Activated T-helper 1 cell treated with anti-CD3 and anti-CD28 coated beads, Interleukin-12 subunit alpha, Interleukin-12 subunit beta, Interleukin-2, Interleukin-4 antibody, amounts not matched to agents 30 ng/mL and 10 ng/mL and 1 ng/mL, durations not matched to agents 14 hours and 24 hours and 36 hours (primary cell): Measurements from ENCODE around the gene PRKCA. TPM values are rescaled to one million over a fixed set of nuclear protein-coding genes. Genes with fewer than 3 reads are reported as not detected.

Source experiments
- DNase-seq: peaks from one replicate; pipeline ENCODE4 v3.0.0; 2021; ENCODE audit warnings: low spot score
- H3K27ac Mint-ChIP-seq: one replicate; pipeline ENCODE4 v1.8.0; 2021; ENCODE audit warnings: mild to moderate bottlenecking, mixed read lengths
- H3K27me3 Mint-ChIP-seq: one replicate; pipeline ENCODE4 v1.8.0; 2022; ENCODE audit warnings: mild to moderate bottlenecking, moderate library complexity, mixed read lengths; ENCODE audit not compliant: insufficient read depth
- H3K36me3 Mint-ChIP-seq: one replicate; pipeline ENCODE4 v1.8.0; 2021; ENCODE audit warnings: low read depth, mixed read lengths
- H3K4me1 Mint-ChIP-seq: one replicate; pipeline ENCODE4 v1.8.0; 2021; ENCODE audit warnings: low read depth, mixed read lengths
- H3K4me3 Mint-ChIP-seq: one replicate; pipeline ENCODE4 v1.8.0; 2021; ENCODE audit warnings: mild to moderate bottlenecking, moderate library complexity, mixed read lengths
- H3K9me3 Mint-ChIP-seq: one replicate; pipeline ENCODE4 v1.8.0; 2021; ENCODE audit warnings: mixed read lengths
- intact Hi-C: fragments of 100-400 bp; cut with micrococcal nuclease; formaldehyde crosslinking; loops from one replicate; pipeline ENCODE4 v1.15.1; 2024
- total RNA-seq: library from RNA; stranded (reverse); gene quantifications from 2 replicates; pipeline ENCODE4 v1.2.3, GENCODE V29; 2022

The PRKCA gene
- total RNA-seq, 1 donor from 2014 or later: 157 TPM

DNA sequence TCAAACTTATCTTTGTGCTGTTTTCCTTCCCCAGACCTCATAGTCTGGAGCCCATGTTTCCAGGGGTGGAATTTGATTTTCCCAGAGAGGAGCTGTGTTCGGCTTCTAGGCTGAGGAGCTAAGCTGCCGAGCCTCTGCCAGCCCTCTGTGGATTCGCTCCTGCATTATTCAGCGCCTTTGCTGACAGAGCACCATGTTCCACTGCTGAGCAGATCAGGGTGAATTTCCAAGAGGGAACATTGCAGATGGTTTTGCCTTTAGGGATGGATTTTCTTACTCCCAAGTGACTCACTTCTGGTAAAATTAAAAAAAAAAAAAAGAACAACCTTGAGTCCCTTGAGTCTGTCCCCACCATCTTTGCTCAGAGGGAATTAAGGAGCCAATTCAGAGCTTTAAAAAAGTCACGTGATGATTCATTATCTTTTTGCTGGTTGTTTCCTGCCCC lies 229.5 kb downstream of the PRKCA start:
- DNase-seq: no peak
- no peaks in the 10 kb centered on the region for H3K27me3 Mint-ChIP-seq
- H3K9me3 Mint-ChIP-seq: no peaks in the 10 kb centered on the region
- H3K4me3 Mint-ChIP-seq: no peak overlapping the region
- H3K4me1 Mint-ChIP-seq: peaks cover 55% of the 10 kb centered on the region
- intact Hi-C loops: no loop called here
- H3K27ac Mint-ChIP-seq: no peak overlapping the region
- peaks cover 21% of the 10 kb centered on the region for H3K36me3 Mint-ChIP-seq

DNA sequence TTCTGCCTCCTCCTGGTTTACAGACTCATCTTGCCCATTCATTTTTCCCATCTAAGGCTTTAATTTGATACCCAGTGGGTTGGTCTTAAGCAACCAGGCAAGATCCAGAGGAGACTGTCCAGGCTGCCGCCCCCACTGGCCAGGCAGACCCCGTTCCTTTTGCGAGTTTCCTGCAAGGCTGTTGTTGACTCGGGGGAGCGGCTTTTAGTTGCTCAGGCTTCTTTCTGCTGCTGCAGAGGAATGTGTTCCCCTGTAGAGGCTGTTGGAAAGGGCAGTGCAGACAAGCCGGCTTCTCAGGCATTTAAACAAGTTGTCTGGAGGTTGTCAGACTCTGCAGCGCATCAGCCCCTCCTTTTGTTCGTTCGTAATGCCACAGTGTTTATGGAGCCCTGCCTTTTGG lies 231.2 kb downstream of the PRKCA start:
- Mint-ChIP-seq H3K36me3 (peaks cover 16% of the 10 kb centered on the region), H3K9me3 (no peaks in the 10 kb centered on the region), H3K4me1 (peaks cover 57% of the 10 kb centered on the region), H3K27ac (no peak overlapping the region), H3K27me3 (no peaks in the 10 kb centered on the region), H3K4me3 (no peak overlapping the region)
- DNase-seq: no peak
- intact Hi-C loops: no loop called here

- Mint-ChIP-seq H3K27ac (no peak overlapping the region), H3K4me3 (no peak overlapping the region), H3K36me3 (peaks cover 16% of the 10 kb centered on the region), H3K27me3 (no peaks in the 10 kb centered on the region), H3K4me1 (peaks cover 58% of the 10 kb centered on the region), H3K9me3 (no peaks in the 10 kb centered on the region)
- no peak for DNase-seq
- intact Hi-C loops: no loop called here
Measured at GRCh38 chr17:66533986-66534385, 231.6 kb downstream of the PRKCA start.

DNA sequence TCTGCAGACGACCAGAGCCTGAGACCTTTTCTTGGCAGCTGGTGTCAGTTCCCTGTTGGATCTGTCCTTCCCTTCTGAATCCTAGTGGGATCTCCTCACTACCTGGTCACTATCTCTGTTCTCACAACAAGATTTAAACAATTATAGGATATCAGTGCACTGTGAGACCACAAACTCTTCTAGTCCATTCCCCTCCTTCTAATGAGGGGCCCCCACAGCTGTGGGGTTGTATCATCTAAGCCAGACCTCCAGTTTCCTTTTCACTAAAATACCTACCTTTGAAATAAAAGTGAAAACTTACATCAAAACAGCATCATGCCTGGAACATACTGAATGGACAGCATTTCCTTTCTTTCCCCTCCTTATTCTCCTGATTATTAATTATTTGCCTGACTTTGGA lies 233.2 kb downstream of the PRKCA start:
- Mint-ChIP-seq H3K27me3 (no peaks in the 10 kb centered on the region), H3K36me3 (peaks cover 14% of the 10 kb centered on the region), H3K4me1 (peaks cover 53% of the 10 kb centered on the region), H3K9me3 (no peaks in the 10 kb centered on the region), H3K4me3 (no peak overlapping the region), H3K27ac (no peak overlapping the region)
- DNase-seq: no peak
- intact Hi-C loops: no loop called here

DNA sequence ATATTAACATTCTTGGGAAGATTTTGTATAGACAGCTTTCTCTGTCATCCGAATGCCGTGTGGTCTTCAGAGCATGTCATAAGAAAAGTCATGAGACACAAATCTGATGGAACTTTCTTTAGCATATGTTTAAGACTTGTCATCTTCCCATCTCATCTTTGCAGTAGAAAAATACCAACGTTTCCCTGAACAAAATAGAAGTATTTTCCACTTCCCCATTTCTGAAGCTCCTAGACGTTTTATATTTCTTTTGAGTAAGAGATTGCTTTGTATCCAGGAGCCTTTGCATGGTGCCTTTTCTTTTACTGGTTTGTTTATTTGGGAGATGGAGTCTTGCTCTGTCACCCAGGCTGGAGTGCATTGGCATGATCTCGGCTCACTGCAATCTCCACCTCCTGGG lies 235.1 kb downstream of the PRKCA start:
- H3K27me3 Mint-ChIP-seq: no peaks in the 10 kb centered on the region
- H3K27ac Mint-ChIP-seq: no peak overlapping the region
- intact Hi-C loops: no loop called here
- no peaks in the 10 kb centered on the region for H3K9me3 Mint-ChIP-seq
- no peak for DNase-seq
- peaks cover 59% of the 10 kb centered on the region for H3K4me1 Mint-ChIP-seq
- no peak overlapping the region for H3K4me3 Mint-ChIP-seq
- H3K36me3 Mint-ChIP-seq: peaks cover 16% of the 10 kb centered on the region

DNA sequence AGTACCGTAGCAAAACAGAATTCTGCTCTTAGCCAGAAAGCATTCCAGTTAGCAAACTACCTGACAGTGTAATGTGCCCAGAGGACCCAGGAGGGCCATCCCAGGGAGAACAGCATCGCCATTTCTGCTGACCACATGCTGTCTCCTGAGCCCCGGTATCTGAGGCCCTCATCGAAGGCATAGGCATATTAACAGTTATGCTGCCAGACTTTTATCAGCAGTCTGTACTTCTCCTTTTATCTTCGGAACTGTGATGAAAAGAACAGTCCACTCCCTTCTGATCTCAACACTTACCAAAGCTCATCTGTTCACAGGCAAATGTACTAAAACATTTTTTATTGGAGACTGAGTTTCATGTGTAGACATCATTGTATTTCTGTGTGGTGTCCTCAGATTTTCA lies 236.4 kb downstream of the PRKCA start:
- no peaks in the 10 kb centered on the region for H3K27me3 Mint-ChIP-seq
- H3K36me3 Mint-ChIP-seq: peaks cover 12% of the 10 kb centered on the region
- intact Hi-C loops: no loop called here
- H3K27ac Mint-ChIP-seq: peak overlapping the region; percentile 48
- H3K4me3 Mint-ChIP-seq: no peak overlapping the region
- peaks cover 68% of the 10 kb centered on the region for H3K4me1 Mint-ChIP-seq
- no peak for DNase-seq
- H3K9me3 Mint-ChIP-seq: no peaks in the 10 kb centered on the region

- DNase-seq: no peak
- intact Hi-C loops: loop anchor here (10.0 kb wide), 1 partner anchor 45 kb away; no protein-coding TSS in a partner anchor
- H3K27ac Mint-ChIP-seq: peak overlapping the region; percentile 44
- no peaks in the 10 kb centered on the region for H3K27me3 Mint-ChIP-seq
- peaks cover 12% of the 10 kb centered on the region for H3K36me3 Mint-ChIP-seq
- peaks cover 55% of the 10 kb centered on the region for H3K4me1 Mint-ChIP-seq
- H3K4me3 Mint-ChIP-seq: no peak overlapping the region
- H3K9me3 Mint-ChIP-seq: no peaks in the 10 kb centered on the region
Measured at GRCh38 chr17:66540131-66540781, 237.8 kb downstream of the PRKCA start.

- H3K4me1 Mint-ChIP-seq: peaks cover 54% of the 10 kb centered on the region
Measured at GRCh38 chr17:66541461-66542128, 239.2 kb downstream of the PRKCA start.

GRCh38 chr17:66542129-66542966 lies 239.9 kb downstream of the PRKCA start:
- Mint-ChIP-seq H3K4me1 (peaks cover 62% of the 10 kb centered on the region), H3K9me3 (peaks cover 8% of the 10 kb centered on the region), H3K27ac (peak overlapping the region; percentile 83), H3K27me3 (no peaks in the 10 kb centered on the region), H3K36me3 (peaks cover 19% of the 10 kb centered on the region), H3K4me3 (peak overlapping the region; percentile 4)
- no peak for DNase-seq
- intact Hi-C loops: loop anchor here (1.0 to 10.0 kb wide), 3 partner anchors 18 to 48 kb away; no protein-coding TSS in a partner anchor

More at GRCh38 chr17:66541461-66542128, 239.2 kb downstream of the PRKCA start:
- peaks cover 12% of the 10 kb centered on the region for H3K36me3 Mint-ChIP-seq
- no peak overlapping the region for H3K4me3 Mint-ChIP-seq
- DNase-seq: no peak
- peak overlapping the region; percentile 83 for H3K27ac Mint-ChIP-seq
- H3K9me3 Mint-ChIP-seq: peaks cover 2% of the 10 kb centered on the region
- no peaks in the 10 kb centered on the region for H3K27me3 Mint-ChIP-seq
- intact Hi-C loops: loop anchor here (1.0 to 10.0 kb wide), 3 partner anchors 17 to 47 kb away; no protein-coding TSS in a partner anchor

DNA sequence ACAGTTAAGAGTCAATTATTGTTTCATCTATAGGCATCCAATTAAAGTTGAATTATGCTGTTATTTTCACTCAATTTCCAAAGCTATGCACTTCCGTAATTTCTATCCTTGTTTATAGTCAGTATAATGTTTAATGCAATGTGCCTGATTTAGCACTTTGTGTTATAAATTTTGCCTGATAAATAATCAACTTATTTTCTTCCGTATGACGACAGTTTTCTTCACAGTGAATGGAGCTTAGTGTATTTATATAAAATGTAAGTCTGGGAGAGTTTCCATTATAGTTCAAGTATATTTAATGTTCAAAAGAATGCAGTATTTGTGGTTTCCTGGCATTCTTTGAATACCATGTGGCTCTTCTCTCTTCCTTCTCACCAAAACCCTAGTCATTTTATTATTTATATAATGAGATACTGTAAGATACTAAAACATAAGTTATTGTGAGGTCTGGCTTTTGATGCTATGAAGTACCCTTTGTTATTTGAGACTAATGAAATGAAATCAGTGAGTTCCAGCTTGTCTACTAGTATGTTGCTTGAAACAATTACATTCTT lies 240.6 kb downstream of the PRKCA start:
- DNase-seq: no peak
- Mint-ChIP-seq H3K4me1 (peaks cover 67% of the 10 kb centered on the region), H3K36me3 (peaks cover 19% of the 10 kb centered on the region), H3K27ac (no peak overlapping the region), H3K4me3 (no peak overlapping the region), H3K27me3 (no peaks in the 10 kb centered on the region), H3K9me3 (peaks cover 8% of the 10 kb centered on the region)
- intact Hi-C loops: loop anchor here (1.0 to 10.0 kb wide), 3 partner anchors 18 to 48 kb away; no protein-coding TSS in a partner anchor

- no peak for DNase-seq
- Mint-ChIP-seq H3K4me1 (peaks cover 67% of the 10 kb centered on the region), H3K27me3 (no peaks in the 10 kb centered on the region), H3K9me3 (peaks cover 8% of the 10 kb centered on the region), H3K36me3 (peaks cover 19% of the 10 kb centered on the region), H3K4me3 (no peak overlapping the region), H3K27ac (no peak overlapping the region)
- intact Hi-C loops: loop anchor here (2.0 to 10.0 kb wide), 2 partner anchors 19 to 49 kb away; no protein-coding TSS in a partner anchor
Measured at GRCh38 chr17:66543526-66543925, 241.1 kb downstream of the PRKCA start.

DNA sequence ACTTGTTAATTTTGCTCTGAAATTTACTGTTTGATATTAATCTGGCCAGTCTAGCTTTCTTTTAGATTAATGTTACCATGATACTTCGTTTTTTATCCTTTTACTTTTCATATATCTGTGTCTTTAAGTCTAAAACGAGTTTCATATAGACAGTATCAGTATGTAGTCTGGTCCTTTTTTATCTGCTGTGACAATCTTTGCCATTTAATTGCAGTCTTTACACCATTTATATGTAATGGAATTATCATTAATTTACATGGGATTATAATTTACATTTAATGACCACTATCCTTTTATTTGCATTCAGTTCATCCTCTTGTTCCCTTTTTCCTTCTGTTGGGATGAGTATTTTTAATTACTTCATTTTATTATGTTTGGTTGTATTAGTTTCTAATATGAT lies 243.5 kb downstream of the PRKCA start:
- Mint-ChIP-seq H3K4me1 (peaks cover 65% of the 10 kb centered on the region), H3K27ac (no peak overlapping the region), H3K4me3 (no peak overlapping the region), H3K36me3 (peaks cover 17% of the 10 kb centered on the region), H3K9me3 (peaks cover 8% of the 10 kb centered on the region), H3K27me3 (no peaks in the 10 kb centered on the region)
- intact Hi-C loops: loop anchor here (5.0 to 10.0 kb wide), 3 partner anchors 51 to 354 kb away; partner anchors contain the start of gene CEP112
- no peak for DNase-seq
